ENCODE results near the gene VPREB1. TPM values are rescaled to one million over a fixed set of nuclear protein-coding genes. Genes with fewer than 3 reads are reported as not detected.

VPREB1 gene, protein sequence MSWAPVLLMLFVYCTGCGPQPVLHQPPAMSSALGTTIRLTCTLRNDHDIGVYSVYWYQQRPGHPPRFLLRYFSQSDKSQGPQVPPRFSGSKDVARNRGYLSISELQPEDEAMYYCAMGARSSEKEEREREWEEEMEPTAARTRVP
- not detected for total RNA-seq

DNA sequence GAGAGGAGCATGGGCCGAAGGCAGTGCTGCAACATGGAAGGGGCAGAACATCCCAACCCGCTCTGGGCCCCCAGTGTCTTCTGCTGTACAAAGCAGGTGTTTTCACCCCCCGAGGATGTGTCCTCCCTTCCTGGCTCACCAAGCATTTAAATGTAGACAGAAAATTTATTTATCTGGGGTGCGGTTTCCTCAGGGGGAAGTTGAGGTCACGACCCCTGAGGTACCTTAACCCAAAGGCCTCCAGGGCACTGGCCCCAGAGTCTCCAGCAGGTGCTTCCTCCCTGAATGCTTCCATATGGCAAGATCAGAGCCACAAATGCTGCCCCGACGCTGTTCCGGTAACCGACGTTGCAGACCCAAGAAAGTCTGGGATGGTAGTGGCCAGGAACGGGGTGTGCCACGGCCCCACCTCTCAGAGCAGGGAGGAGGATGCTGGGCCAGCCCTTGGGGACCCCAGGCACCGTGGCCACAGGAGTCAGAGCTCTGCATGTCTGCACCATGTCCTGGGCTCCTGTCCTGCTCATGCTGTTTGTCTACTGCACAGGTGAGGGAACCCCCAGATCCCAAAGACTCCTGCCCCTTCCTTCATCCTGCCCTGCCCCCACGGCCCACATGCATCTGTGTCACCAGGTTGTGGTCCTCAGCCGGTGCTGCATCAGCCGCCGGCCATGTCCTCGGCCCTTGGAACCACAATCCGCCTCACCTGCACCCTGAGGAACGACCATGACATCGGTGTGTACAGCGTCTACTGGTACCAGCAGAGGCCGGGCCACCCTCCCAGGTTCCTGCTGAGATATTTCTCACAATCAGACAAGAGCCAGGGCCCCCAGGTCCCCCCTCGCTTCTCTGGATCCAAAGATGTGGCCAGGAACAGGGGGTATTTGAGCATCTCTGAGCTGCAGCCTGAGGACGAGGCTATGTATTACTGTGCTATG lies at the start of gene VPREB1:
Gene VPREB1, plus strand, starts transcription at position 471 of the 935 bp plus-strand sequence. Its CDS starts 28 bp downstream, at position 499.
- DNase-seq (ENCODE audit: low spot score in 2 of 2) (no peak), ATAC-seq (no peak)
- no peak within 1 kb of the TSS for H3K27ac Mint-ChIP-seq
- no peaks in the 10 kb centered on the region for H3K9me3 Mint-ChIP-seq
- no peaks in the 10 kb centered on the region for H3K36me3 Mint-ChIP-seq

DNA sequence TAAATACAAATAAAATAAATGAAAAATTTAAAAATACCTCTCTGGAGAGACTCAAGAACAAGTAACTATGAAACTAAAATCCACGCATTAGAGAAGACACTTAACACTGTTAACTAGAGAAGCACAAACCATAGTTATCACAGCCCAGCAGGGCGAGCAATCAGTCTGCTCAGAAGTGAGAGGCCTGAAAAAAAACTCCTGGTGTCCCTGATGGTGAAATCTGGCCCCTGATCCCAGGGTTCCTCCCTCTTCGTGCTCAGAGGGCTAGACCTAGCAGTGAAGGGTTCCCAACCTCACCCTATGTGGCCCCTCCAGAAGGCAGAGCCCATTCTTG lies 49.7 kb upstream of the VPREB1 start:
- Mint-ChIP-seq H3K36me3 (no peaks in the 10 kb centered on the region), H3K27ac (no peak overlapping the region), H3K9me3 (no peaks in the 10 kb centered on the region)
- ATAC-seq (peak in 1 of 2 donors; percentile 18), DNase-seq (ENCODE audit: low spot score in 2 of 2) (no peak)

DNA sequence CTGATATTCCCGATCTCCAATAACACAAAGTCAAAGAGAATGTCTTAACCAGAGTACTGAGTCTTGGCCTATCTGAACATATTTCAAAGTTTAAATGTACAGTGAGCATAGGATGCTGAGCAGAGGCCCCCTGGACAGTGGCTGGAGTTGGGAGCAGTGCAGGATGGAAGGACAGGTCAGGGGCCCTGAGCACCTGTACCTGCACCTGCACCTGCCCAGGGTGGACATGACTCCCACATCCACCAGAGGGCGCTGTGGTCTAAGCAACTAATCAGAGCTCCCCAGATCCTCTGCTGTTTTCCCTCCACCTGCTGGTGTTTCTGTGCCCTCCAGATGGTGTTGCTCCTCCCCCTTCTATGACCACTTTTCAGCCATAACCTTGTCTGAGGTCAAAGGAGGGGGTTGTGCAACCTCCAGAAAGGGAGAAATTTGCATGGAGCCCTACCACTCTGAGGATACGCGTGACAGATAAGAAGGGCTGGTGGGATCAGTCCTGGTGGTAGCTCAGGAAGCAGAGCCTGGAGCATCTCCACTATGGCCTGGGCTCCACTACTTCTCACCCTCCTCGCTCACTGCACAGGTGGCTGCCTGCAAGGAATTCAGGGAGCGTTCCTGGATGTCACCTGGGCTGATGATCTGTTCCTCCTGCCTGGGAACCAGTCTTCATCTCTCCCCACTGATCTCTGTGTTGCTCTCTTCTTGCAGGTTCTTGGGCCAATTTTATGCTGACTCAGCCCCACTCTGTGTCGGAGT lies 49.1 kb upstream of the VPREB1 start:
- ATAC-seq (peak; percentile 95 to 97), DNase-seq (ENCODE audit: low spot score in 2 of 2) (peak; percentile 73 to 91)
- Mint-ChIP-seq H3K27ac (no peak overlapping the region), H3K9me3 (no peaks in the 10 kb centered on the region), H3K36me3 (no peaks in the 10 kb centered on the region)

DNA sequence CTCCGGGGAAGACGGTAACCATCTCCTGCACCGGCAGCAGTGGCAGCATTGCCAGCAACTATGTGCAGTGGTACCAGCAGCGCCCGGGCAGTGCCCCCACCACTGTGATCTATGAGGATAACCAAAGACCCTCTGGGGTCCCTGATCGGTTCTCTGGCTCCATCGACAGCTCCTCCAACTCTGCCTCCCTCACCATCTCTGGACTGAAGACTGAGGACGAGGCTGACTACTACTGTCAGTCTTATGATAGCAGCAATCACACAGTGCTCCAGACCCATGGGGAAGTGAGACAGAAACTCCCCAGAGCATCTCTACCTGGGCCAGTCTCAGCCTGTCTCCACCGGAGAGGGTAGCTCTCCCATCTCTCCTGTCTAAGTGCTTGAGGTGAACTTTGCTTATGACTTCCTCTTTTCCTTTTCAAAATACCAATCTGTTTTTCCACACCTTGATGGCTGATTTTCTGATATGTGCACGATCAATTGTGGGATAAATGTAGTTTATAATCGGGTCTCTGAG lies 48.5 kb upstream of the VPREB1 start:
- DNase-seq (ENCODE audit: low spot score in 2 of 2), result no peak
- ATAC-seq, result no peak
- H3K9me3 Mint-ChIP-seq, result no peaks in the 10 kb centered on the region
- H3K36me3 Mint-ChIP-seq, result no peaks in the 10 kb centered on the region
- H3K27ac Mint-ChIP-seq, result no peak overlapping the region

DNA sequence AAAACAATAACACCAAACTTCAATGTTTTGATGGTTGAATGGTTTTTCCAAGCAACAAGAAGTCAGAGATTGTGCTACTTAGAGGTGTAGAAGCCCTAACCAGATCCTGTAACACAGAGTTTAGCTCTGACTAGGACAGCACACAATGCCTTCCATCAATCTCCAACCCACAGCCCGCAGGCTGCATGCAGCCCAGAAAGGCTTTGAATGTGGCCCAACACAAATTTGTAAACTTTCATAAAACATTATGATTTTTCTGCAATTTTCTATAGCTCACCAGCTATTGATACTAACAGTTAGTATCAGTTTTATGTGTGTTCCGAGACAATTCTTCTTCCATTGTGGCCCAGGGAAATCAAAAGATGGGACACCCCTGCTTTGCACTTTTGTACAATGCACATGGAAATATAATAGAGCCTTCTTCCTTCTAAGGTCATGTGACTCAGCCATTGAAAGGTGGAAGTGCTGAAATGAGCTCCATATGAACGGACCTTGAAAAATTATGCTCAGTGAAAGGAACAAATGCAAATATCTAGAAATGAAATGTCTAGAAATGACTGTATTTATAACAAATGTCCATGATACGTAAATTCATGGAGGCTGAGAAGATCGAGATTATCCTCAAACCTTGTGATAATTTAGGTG lies 47.6 kb upstream of the VPREB1 start:
- ATAC-seq (no peak), DNase-seq (ENCODE audit: low spot score in 2 of 2) (no peak)
- Mint-ChIP-seq H3K27ac (no peak overlapping the region), H3K9me3 (no peaks in the 10 kb centered on the region), H3K36me3 (no peaks in the 10 kb centered on the region)

DNA sequence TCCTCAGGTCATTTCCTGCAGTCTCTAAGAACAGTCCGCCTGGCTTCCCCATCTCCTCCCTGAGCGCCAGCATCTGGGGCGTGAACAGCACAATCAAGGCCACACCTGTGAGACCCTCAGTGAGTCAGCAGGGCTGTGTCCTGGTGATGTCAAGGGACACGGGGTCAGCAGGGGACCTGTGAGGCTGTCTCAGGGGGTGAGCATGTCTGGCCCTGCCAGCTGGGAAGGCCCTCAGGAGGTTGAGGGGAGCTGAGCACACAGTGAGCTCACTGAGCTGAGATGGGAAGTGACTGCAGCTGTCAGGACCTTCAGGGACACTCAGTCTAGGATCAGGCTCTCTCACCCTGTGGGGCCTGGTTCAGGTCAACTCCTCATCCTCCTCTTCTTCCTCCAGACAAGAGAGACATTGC lies 46.6 kb upstream of the VPREB1 start:
- no peak overlapping the region for H3K27ac Mint-ChIP-seq
- ATAC-seq (no peak), DNase-seq (ENCODE audit: low spot score in 2 of 2) (no peak)
- H3K36me3 Mint-ChIP-seq, result no peaks in the 10 kb centered on the region
- no peaks in the 10 kb centered on the region for H3K9me3 Mint-ChIP-seq

DNA sequence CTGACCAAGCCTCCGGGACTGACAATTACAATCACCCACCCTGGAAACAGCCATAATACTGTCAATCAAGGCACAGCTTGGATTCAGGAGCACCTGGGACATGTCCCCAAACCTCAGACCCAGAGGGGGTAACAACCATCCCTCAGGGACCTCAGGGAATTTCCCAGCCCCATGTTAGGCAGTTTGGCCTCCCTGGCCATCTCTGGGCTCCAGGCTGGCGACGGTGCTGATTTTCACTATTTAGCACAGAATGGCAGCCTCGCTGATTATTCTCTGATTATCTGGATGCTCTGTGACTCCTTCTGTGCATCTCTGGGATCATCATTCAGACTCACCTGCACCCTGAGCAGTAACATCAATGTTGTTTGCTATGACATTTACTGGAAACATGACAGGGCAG lies 45.8 kb upstream of the VPREB1 start:
- Mint-ChIP-seq H3K9me3 (no peaks in the 10 kb centered on the region), H3K27ac (peak overlapping the region in 1 of 2 donors; percentile 61), H3K36me3 (no peaks in the 10 kb centered on the region)
- ATAC-seq (no peak), DNase-seq (ENCODE audit: low spot score in 2 of 2) (no peak)

DNA sequence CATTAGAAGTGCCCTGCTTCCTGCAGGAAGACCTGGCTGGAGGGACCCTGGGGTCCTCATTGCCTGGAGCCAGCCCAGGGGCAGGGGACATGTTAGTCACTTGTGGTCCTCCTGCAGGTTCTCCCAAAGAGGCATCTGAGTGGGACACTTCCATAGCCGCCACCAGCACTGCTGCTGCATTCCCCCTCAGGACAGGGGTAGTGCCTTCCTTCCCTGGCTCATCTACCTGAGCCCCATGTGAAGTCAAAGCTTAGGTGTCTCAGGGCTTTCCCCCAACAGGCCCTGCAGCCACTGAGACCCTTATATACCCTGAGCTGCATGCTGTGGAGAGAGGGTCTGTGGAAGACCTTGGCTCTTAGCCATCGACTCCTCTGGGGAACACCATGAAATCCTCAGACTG lies 45.0 kb upstream of the VPREB1 start:
- no peaks in the 10 kb centered on the region for H3K9me3 Mint-ChIP-seq
- no peak overlapping the region for H3K27ac Mint-ChIP-seq
- ATAC-seq (no peak), DNase-seq (ENCODE audit: low spot score in 2 of 2) (no peak)
- no peaks in the 10 kb centered on the region for H3K36me3 Mint-ChIP-seq

DNA sequence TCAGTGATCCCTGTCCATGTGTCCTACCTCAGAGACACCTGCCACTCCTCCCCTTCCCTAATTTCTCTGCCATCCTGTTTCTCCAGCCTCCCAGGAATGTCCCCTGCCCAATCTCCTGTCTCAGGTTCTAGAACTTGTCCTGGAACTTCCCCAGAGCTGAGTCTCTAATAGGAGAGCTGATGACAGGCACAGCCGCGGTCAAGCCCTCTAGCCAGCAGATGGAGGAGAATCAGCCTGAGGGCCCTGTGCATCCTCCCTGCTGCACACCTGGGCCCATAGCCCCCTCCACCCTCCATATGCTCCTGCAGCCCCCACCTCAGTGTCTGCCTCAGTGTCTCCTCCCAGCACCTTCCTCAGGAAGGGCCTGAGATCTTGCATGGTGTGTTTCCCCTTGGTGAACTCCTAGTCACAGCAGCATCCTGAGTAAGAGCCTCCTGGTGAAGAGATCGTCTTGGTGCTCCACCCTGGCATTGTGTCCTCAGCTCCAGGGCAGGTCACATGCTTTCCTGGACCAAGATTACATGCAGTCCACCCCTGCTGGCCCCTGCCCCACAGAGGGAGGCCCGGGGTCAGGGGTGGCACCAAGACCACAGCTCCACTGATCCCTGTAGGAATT lies 43.9 kb upstream of the VPREB1 start:
- no peaks in the 10 kb centered on the region for H3K9me3 Mint-ChIP-seq

DNA sequence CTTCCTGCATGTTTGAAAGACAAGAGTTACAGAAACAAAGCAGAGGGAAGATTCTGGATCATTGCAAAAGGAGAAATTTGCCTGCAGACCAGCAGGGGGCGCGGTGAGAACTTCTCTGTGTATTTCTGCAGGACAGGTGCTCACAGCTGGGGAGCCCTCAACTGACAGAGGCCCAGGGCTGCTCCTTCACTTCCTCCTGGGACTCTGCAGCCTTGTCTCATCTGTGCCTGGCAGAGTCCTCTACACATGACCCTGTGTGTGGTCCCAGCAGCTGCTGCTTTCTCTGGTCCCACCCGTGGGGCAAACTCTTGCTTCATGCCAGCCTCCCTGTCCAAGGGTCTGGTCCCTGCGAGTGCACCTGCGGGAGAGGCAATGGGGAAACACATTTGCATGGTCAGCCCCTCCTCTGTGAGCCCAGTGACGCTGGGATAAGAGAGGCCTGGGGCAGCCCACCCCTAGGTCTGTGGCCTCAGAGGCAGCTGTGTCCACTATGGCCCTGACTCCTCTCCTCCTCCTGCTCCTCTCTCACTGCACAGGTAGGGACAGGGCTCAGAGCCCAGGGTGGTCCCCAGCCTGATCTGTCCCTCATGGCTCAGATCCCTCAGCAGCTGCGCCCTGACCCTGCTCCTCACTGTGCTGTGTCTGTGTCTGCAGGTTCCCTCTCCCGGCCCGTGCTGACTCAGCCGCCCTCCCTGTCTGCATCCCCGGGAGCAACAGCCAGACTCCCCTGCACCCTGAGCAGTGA lies 43.2 kb upstream of the VPREB1 start:
- H3K27ac Mint-ChIP-seq, result no peak overlapping the region
- DNase-seq (ENCODE audit: low spot score in 2 of 2) (peak in 1 of 2 donors; percentile 60), ATAC-seq (peak; percentile 22 to 69)
- H3K9me3 Mint-ChIP-seq, result no peaks in the 10 kb centered on the region
- H3K36me3 Mint-ChIP-seq, result no peaks in the 10 kb centered on the region

More for the DNA sequence above, 43.9 kb upstream of the VPREB1 start:
- Mint-ChIP-seq H3K27ac (no peak overlapping the region), H3K36me3 (no peaks in the 10 kb centered on the region)
- no peak for DNase-seq (ENCODE audit: low spot score in 2 of 2)
- no peak for ATAC-seq

DNA sequence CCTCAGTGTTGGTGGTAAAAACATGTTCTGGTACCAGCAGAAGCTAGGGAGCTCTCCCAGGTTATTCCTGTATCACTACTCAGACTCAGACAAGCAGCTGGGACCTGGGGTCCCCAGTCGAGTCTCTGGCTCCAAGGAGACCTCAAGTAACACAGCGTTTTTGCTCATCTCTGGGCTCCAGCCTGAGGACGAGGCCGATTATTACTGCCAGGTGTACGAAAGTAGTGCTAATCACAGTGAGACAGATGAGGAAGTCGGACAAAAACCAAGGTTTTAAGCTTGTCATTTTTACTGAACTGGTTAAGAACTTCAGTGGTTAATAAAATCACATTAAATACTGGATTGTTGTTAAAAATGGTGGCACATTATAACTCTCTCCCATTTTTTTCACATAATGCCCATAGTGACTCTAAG lies 42.6 kb upstream of the VPREB1 start:
- no peaks in the 10 kb centered on the region for H3K9me3 Mint-ChIP-seq
- DNase-seq (ENCODE audit: low spot score in 2 of 2), result no peak

DNA sequence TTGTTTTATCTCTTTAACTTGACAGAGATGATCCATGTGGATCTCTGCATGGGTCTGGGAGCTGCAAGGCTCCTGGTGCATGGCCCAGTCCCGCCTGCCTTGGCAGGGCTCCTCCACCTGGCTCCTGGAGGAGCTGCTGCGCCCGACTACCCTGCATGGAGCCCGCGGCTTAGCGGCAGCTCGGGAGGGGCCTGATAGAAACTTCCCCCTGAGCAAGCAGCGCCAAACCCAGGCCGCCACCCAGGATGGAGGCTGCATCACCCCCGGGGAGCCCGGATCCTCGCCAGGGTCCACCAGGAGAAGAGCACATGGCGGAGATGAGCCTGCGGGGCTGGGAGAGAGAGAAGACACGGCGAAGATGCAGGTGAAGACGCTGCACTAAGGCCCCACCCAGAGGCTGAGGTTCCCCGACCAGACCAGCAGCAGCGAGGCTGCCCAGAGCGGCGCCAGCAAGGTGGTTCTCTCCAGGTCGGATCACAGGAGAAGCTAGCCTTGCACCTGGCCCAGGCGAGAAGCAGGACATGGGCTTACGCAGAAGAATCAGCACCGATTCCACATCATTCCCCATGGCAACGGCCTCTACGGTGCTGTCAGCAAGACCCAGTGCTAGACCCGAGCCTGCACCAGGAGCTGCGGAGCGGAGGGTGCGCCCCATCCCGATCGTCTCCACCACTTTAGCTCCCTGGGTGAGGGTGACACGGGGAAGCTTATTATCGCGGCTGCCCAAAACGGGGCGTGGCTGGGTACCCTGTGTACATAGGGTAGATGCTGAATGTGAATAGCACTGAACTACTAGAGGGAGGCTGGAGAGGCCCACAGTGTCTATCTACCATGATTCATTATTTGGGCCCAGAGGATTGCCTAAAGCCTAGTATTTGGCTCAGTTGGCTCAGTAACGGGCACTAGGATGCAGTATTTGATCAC lies 41.3 kb upstream of the VPREB1 start:
- ATAC-seq (no peak), DNase-seq (ENCODE audit: low spot score in 2 of 2) (no peak)
- no peaks in the 10 kb centered on the region for H3K9me3 Mint-ChIP-seq
- H3K27ac Mint-ChIP-seq, result no peak overlapping the region
- H3K36me3 Mint-ChIP-seq, result no peaks in the 10 kb centered on the region

More for the DNA sequence above, 42.6 kb upstream of the VPREB1 start:
- no peak for ATAC-seq
- H3K36me3 Mint-ChIP-seq, result no peaks in the 10 kb centered on the region
- H3K27ac Mint-ChIP-seq, result no peak overlapping the region

DNA sequence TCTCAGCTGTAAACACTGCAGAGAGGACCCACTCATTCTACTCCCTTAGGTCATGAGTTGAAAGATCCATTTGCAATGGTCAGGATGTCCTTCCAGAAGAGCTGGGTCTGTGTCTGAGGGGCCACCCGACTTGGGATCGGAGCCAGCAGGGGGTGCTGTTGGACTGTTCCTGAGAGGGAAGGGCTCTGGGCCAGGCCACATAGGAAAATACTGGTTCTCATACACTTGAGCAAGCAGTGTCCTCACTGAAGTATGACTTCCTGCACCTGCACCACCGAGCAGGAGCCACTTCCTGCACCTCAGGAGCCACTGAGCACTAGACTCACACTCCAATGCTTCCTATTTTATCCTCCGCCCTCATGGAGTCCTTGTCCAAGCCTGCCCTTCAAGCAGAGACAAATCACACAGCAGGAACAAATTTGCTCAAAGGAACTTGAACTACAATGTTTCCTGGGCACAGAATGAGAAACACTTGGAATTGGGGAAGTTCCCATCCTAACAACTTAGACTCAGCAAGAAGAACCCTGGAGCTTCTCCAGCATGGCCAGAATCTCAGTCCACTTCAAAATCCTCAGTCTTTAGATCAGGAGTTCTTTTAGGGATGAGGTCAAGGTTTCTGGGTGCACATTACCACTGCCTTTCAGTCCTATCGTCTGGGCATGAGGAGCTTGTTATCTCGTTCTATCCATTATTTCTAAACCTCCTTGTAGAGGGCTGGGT lies 36.6 kb upstream of the VPREB1 start:
- Mint-ChIP-seq H3K27ac (peak overlapping the region in 1 of 2 donors; percentile 71), H3K9me3 (no peaks in the 10 kb centered on the region), H3K36me3 (no peaks in the 10 kb centered on the region)
- ATAC-seq (peak; percentile 60 to 71), DNase-seq (ENCODE audit: low spot score in 2 of 2) (peak; percentile 79 to 92)

DNA sequence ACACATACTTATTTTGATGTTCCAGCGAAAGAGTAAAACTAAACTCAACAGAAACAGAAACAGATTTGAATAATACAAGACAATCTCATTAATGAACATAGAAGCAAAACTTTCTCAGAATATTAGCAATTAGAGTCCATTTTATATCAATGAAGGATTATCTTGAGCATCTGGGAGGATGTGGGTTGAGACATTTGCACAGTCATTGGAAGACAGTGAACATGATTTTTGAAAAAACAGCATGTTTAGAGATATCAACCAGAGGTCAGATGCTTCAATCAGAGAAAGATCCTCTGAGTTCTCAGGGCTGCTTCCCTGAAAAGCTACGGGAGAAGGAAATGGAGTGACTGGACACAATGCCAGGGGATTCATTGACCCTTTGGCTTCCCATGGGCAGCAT lies 35.9 kb upstream of the VPREB1 start:
- no peak for DNase-seq (ENCODE audit: low spot score in 2 of 2)
- no peak for ATAC-seq
- no peaks in the 10 kb centered on the region for H3K36me3 Mint-ChIP-seq
- H3K9me3 Mint-ChIP-seq, result no peaks in the 10 kb centered on the region
- H3K27ac Mint-ChIP-seq, result peak overlapping the region in 1 of 2 donors; percentile 71

Measured in activated naive CD4-positive, alpha-beta T cell treated with anti-CD3 and anti-CD28 coated beads, Interleukin-2, amount 50 U/mL, for 72 hours (primary cell).